Measurements from ENCODE around the gene WDR64.

Gene WDR64

GRCh38 chr1:241810769-241811405, 158.8 kb downstream of the WDR64 start:
- no peak overlapping the region for H2AFZ ChIP-seq (ENCODE audit: low read length)
- no peak overlapping the region for H3K23ac ChIP-seq (ENCODE audit: low read depth, low read length, poor library complexity)
- WGBS, 2 donors (ENCODE audit: extremely low coverage in 2 of 2, insufficient read length in 2 of 2, insufficient replicate concordance in 1 of 2) = no CpG with 5 or more reads among the region's 8 CpGs
- H2AK5ac ChIP-seq (ENCODE audit: low read depth, low read length) = no peak overlapping the region
- no peaks in the 10 kb centered on the region for H3K27me3 ChIP-seq (ENCODE audit: control insufficient read depth in 3 of 3, insufficient read depth in 3 of 3, low read depth in 1 of 3, low read length in 3 of 3)
- H3K36me3 ChIP-seq (replicated peaks in 1 of 2; ENCODE audit: control insufficient read depth in 2 of 2, insufficient read depth in 2 of 2, low read length in 2 of 2) = no peaks in the 10 kb centered on the region
- H3K4me1 ChIP-seq (ENCODE audit: control insufficient read depth in 2 of 2, insufficient read depth in 1 of 2, low read depth in 1 of 2, low read length in 2 of 2) = no peaks in the 10 kb centered on the region
- no peak overlapping the region for H3K9ac ChIP-seq (ENCODE audit: low read depth, low read length, poor library complexity)
- H2BK5ac ChIP-seq (ENCODE audit: low read length) = no peak overlapping the region
- H3K4me2 ChIP-seq (ENCODE audit: insufficient read depth, low read length, poor library complexity, severe bottlenecking) = no peak overlapping the region
- H2BK15ac ChIP-seq (ENCODE audit: low read length) = no peak overlapping the region
- H3K4ac ChIP-seq (ENCODE audit: low read length) = no peak overlapping the region
- H2BK12ac ChIP-seq (ENCODE audit: low read length) = no peak overlapping the region
- H3K9me3 ChIP-seq (replicated peaks in 1 of 2; ENCODE audit: control insufficient read depth in 2 of 2, insufficient read depth in 1 of 2, low read depth in 1 of 2, low read length in 2 of 2) = no peaks in the 10 kb centered on the region
- no peaks in the 10 kb centered on the region for H3K79me1 ChIP-seq (ENCODE audit: low read depth, low read length)
- no peak overlapping the region for H3K18ac ChIP-seq (ENCODE audit: low read length)
- H3K14ac ChIP-seq (ENCODE audit: low read length) = no peak overlapping the region
- H3K27ac ChIP-seq (replicated peaks; ENCODE audit: low read length) = no peak overlapping the region
- H4K91ac ChIP-seq (ENCODE audit: low read depth, low read length, poor library complexity) = no peak overlapping the region
- no peak overlapping the region for H2BK120ac ChIP-seq (ENCODE audit: low read depth, low read length)
- no peak for DNase-seq (ENCODE audit: low spot score)
- H3K4me3 ChIP-seq (ENCODE audit: low read length in 2 of 2) = no peak overlapping the region
- no peak overlapping the region for H4K8ac ChIP-seq (ENCODE audit: low read depth, low read length)

GRCh38 chr1:241813768-241814320, 161.8 kb downstream of the WDR64 start:
- Histone ChIP-seq H3K27ac (replicated peaks; ENCODE audit: low read length) (no peak overlapping the region), H3K36me3 (replicated peaks in 1 of 2; ENCODE audit: control insufficient read depth in 2 of 2, insufficient read depth in 2 of 2, low read length in 2 of 2) (no peaks in the 10 kb centered on the region), H4K8ac (ENCODE audit: low read depth, low read length) (no peak overlapping the region), H3K14ac (ENCODE audit: low read length) (no peak overlapping the region), H3K4me2 (ENCODE audit: insufficient read depth, low read length, poor library complexity, severe bottlenecking) (no peak overlapping the region), H3K4me3 (ENCODE audit: low read length in 2 of 2) (no peak overlapping the region), H2BK120ac (ENCODE audit: low read depth, low read length) (no peak overlapping the region), H3K23ac (ENCODE audit: low read depth, low read length, poor library complexity) (no peak overlapping the region), H4K91ac (ENCODE audit: low read depth, low read length, poor library complexity) (no peak overlapping the region), H2BK15ac (ENCODE audit: low read length) (no peak overlapping the region), H3K9ac (ENCODE audit: low read depth, low read length, poor library complexity) (no peak overlapping the region), H3K9me3 (replicated peaks in 1 of 2; ENCODE audit: control insufficient read depth in 2 of 2, insufficient read depth in 1 of 2, low read depth in 1 of 2, low read length in 2 of 2) (no peaks in the 10 kb centered on the region), H3K4me1 (ENCODE audit: control insufficient read depth in 2 of 2, insufficient read depth in 1 of 2, low read depth in 1 of 2, low read length in 2 of 2) (no peaks in the 10 kb centered on the region), H2BK5ac (ENCODE audit: low read length) (no peak overlapping the region), H2AFZ (ENCODE audit: low read length) (no peak overlapping the region), H2AK5ac (ENCODE audit: low read depth, low read length) (no peak overlapping the region), H3K18ac (ENCODE audit: low read length) (no peak overlapping the region), H3K4ac (ENCODE audit: low read length) (no peak overlapping the region), H3K79me1 (ENCODE audit: low read depth, low read length) (no peaks in the 10 kb centered on the region), H2BK12ac (ENCODE audit: low read length) (no peak overlapping the region), H3K27me3 (ENCODE audit: control insufficient read depth in 3 of 3, insufficient read depth in 3 of 3, low read depth in 1 of 3, low read length in 3 of 3) (no peaks in the 10 kb centered on the region)
- no CpG with 5 or more reads among the region's 8 CpGs for WGBS, 2 donors (ENCODE audit: extremely low coverage in 2 of 2, insufficient read length in 2 of 2, insufficient replicate concordance in 1 of 2)
- DNase-seq (ENCODE audit: low spot score) = no peak

GRCh38 chr1:241816008-241816407, 163.9 kb downstream of the WDR64 start:
- H3K27ac ChIP-seq (replicated peaks; ENCODE audit: low read length) = no peak overlapping the region
- no peak overlapping the region for H3K4me3 ChIP-seq (ENCODE audit: low read length in 2 of 2)
- no peak overlapping the region for H2BK120ac ChIP-seq (ENCODE audit: low read depth, low read length)
- no peaks in the 10 kb centered on the region for H3K36me3 ChIP-seq (replicated peaks in 1 of 2; ENCODE audit: control insufficient read depth in 2 of 2, insufficient read depth in 2 of 2, low read length in 2 of 2)
- no peaks in the 10 kb centered on the region for H3K4me1 ChIP-seq (ENCODE audit: control insufficient read depth in 2 of 2, insufficient read depth in 1 of 2, low read depth in 1 of 2, low read length in 2 of 2)
- H3K4ac ChIP-seq (ENCODE audit: low read length) = no peak overlapping the region
- no peak overlapping the region for H2BK15ac ChIP-seq (ENCODE audit: low read length)
- H3K27me3 ChIP-seq (ENCODE audit: control insufficient read depth in 3 of 3, insufficient read depth in 3 of 3, low read depth in 1 of 3, low read length in 3 of 3) = no peaks in the 10 kb centered on the region
- no peak overlapping the region for H3K14ac ChIP-seq (ENCODE audit: low read length)
- H3K18ac ChIP-seq (ENCODE audit: low read length) = no peak overlapping the region
- no peak overlapping the region for H4K8ac ChIP-seq (ENCODE audit: low read depth, low read length)
- no peak overlapping the region for H3K9ac ChIP-seq (ENCODE audit: low read depth, low read length, poor library complexity)
- no peaks in the 10 kb centered on the region for H3K9me3 ChIP-seq (replicated peaks in 1 of 2; ENCODE audit: control insufficient read depth in 2 of 2, insufficient read depth in 1 of 2, low read depth in 1 of 2, low read length in 2 of 2)
- no peak overlapping the region for H2AK5ac ChIP-seq (ENCODE audit: low read depth, low read length)
- H2AFZ ChIP-seq (ENCODE audit: low read length) = no peak overlapping the region
- no peak for DNase-seq (ENCODE audit: low spot score)
- H2BK12ac ChIP-seq (ENCODE audit: low read length) = no peak overlapping the region
- WGBS, 2 donors (ENCODE audit: extremely low coverage in 2 of 2, insufficient read length in 2 of 2, insufficient replicate concordance in 1 of 2) = no CpG with 5 or more reads among the region's 6 CpGs
- no peaks in the 10 kb centered on the region for H3K79me1 ChIP-seq (ENCODE audit: low read depth, low read length)
- no peak overlapping the region for H3K4me2 ChIP-seq (ENCODE audit: insufficient read depth, low read length, poor library complexity, severe bottlenecking)
- H4K91ac ChIP-seq (ENCODE audit: low read depth, low read length, poor library complexity) = no peak overlapping the region
- no peak overlapping the region for H3K23ac ChIP-seq (ENCODE audit: low read depth, low read length, poor library complexity)
- no peak overlapping the region for H2BK5ac ChIP-seq (ENCODE audit: low read length)

- no CpG with 5 or more reads among the region's 1 CpG for WGBS, 2 donors (ENCODE audit: extremely low coverage in 2 of 2, insufficient read length in 2 of 2, insufficient replicate concordance in 1 of 2)
- Histone ChIP-seq H3K4me2 (ENCODE audit: insufficient read depth, low read length, poor library complexity, severe bottlenecking) (no peak overlapping the region), H4K8ac (ENCODE audit: low read depth, low read length) (no peak overlapping the region), H3K27me3 (ENCODE audit: control insufficient read depth in 3 of 3, insufficient read depth in 3 of 3, low read depth in 1 of 3, low read length in 3 of 3) (no peaks in the 10 kb centered on the region), H3K27ac (replicated peaks; ENCODE audit: low read length) (no peak overlapping the region), H3K4me3 (ENCODE audit: low read length in 2 of 2) (no peak overlapping the region), H3K4me1 (ENCODE audit: control insufficient read depth in 2 of 2, insufficient read depth in 1 of 2, low read depth in 1 of 2, low read length in 2 of 2) (no peaks in the 10 kb centered on the region), H2BK12ac (ENCODE audit: low read length) (no peak overlapping the region), H3K14ac (ENCODE audit: low read length) (no peak overlapping the region), H3K23ac (ENCODE audit: low read depth, low read length, poor library complexity) (no peak overlapping the region), H2BK15ac (ENCODE audit: low read length) (no peak overlapping the region), H3K79me1 (ENCODE audit: low read depth, low read length) (no peaks in the 10 kb centered on the region), H4K91ac (ENCODE audit: low read depth, low read length, poor library complexity) (no peak overlapping the region), H3K4ac (ENCODE audit: low read length) (no peak overlapping the region), H2BK120ac (ENCODE audit: low read depth, low read length) (no peak overlapping the region), H2BK5ac (ENCODE audit: low read length) (no peak overlapping the region), H3K36me3 (replicated peaks in 1 of 2; ENCODE audit: control insufficient read depth in 2 of 2, insufficient read depth in 2 of 2, low read length in 2 of 2) (no peaks in the 10 kb centered on the region), H2AFZ (ENCODE audit: low read length) (no peak overlapping the region), H3K9ac (ENCODE audit: low read depth, low read length, poor library complexity) (no peak overlapping the region), H2AK5ac (ENCODE audit: low read depth, low read length) (no peak overlapping the region), H3K18ac (ENCODE audit: low read length) (no peak overlapping the region), H3K9me3 (replicated peaks in 1 of 2; ENCODE audit: control insufficient read depth in 2 of 2, insufficient read depth in 1 of 2, low read depth in 1 of 2, low read length in 2 of 2) (no peaks in the 10 kb centered on the region)
- DNase-seq (ENCODE audit: low spot score) = no peak
Measured at GRCh38 chr1:241817331-241817792, 165.3 kb downstream of the WDR64 start.
